ENCODE measurements around the gene SHROOM1. TPM values are rescaled to one million over a fixed set of nuclear protein-coding genes. Genes with fewer than 3 reads are reported as not detected.
"Not testable (repeated sequence)": the region's sequence is repeated elsewhere in the genome, so short reads cannot be mapped to it uniquely, and the experiment has no call there.

Gene SHROOM1
- total RNA-seq, 4 donors from 2014 or later = 0.61 to 6.0 (median 2.0) TPM

DNA sequence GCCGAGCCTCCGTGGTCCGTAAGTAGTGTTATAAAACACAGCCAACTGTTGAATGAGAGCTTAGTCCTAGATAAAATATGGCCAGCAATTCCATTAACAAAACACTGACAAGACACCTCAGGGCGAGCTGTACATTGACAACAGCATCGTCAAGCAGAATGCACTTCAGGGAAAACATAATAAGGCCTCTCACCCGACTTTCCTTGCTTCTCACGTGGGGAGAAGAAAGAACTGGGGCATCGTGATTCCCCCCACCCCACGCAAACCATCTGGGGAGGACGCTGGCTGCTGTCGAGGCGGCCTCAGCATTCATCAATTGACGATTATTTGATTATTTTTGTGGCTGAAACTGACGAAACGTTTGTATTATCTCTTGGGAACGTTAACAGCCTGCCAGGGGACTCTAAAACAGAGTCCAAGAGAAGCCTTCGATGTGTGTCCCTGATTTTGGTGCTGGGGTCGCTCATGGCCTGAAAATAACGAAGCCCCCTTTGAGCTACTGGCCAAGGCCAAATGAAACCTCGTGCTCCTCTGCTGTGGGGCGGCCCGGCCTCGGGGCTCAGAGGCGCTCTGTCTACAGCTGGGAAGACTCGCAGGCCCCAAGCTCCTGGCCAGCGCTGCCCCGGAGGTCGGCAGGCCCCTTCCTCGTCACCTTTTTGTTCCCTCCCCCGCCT, 35.4 kb upstream of the SHROOM1 start:
- DNase-seq (no peak), ATAC-seq (peak; percentile 28 to 30)
- Histone ChIP-seq H3K9me3 (no peaks in the 10 kb centered on the region), H3K4me3 (peak overlapping the region; percentile 63 to 92 (median 85)), H3K36me3 (peaks cover 0 to 25% of the 10 kb centered on the region in 2 donors), H3K4me1 (peaks cover 20 to 25% of the 10 kb centered on the region in 2 donors), H3K27ac (peak overlapping the region; percentile 83 to 93 (median 88)), H3K27me3 (no peaks in the 10 kb centered on the region)
- in situ Hi-C loops (cut with MboI; ENCODE audit: low sequenced_read_pairs in 4 of 4) (loop anchor here in 2 of 4 donors (25.0 kb wide), 1 partner anchor 479 kb away; no protein-coding TSS in a partner anchor), intact Hi-C loops (cut with DNase I; ENCODE audit: low total_unique reads) (loop anchor here (1.0 to 5.0 kb wide), 3 partner anchors 36 to 186 kb away; partner anchors contain the start of genes AFF4, HSPA4 and SHROOM1)
- TF ChIP-seq CTCF (IDR thresholded peaks at IDR 0.05 in 4 of 5, conservative IDR thresholded peaks at IDR 0.05 in 1 of 5) (no peak), POLR2A (IDR thresholded peaks at IDR 0.05) (no peak)

GRCh38 chr5:132860742-132861141, 30.3 kb upstream of the SHROOM1 start:
- Histone ChIP-seq H3K36me3 (no peaks in the 10 kb centered on the region), H3K4me1 (peaks cover 0 to 3% of the 10 kb centered on the region in 2 donors), H3K27ac (no peak overlapping the region), H3K27me3 (no peaks in the 10 kb centered on the region), H3K4me3 (no peak overlapping the region), H3K9me3 (no peaks in the 10 kb centered on the region)
- DNase-seq = no peak
- no peak for TF ChIP-seq CTCF (IDR thresholded peaks at IDR 0.05 in 4 of 5, conservative IDR thresholded peaks at IDR 0.05 in 1 of 5)
- no peak for TF ChIP-seq POLR2A (IDR thresholded peaks at IDR 0.05)
- intact Hi-C loops (cut with DNase I; ENCODE audit: low total_unique reads) = no loop called here
- in situ Hi-C loops (cut with MboI; ENCODE audit: low sequenced_read_pairs in 4 of 4) = loop anchor here in 2 of 4 donors (25.0 kb wide), 1 partner anchor 473 kb away; no protein-coding TSS in a partner anchor
- ATAC-seq = no peak

DNA sequence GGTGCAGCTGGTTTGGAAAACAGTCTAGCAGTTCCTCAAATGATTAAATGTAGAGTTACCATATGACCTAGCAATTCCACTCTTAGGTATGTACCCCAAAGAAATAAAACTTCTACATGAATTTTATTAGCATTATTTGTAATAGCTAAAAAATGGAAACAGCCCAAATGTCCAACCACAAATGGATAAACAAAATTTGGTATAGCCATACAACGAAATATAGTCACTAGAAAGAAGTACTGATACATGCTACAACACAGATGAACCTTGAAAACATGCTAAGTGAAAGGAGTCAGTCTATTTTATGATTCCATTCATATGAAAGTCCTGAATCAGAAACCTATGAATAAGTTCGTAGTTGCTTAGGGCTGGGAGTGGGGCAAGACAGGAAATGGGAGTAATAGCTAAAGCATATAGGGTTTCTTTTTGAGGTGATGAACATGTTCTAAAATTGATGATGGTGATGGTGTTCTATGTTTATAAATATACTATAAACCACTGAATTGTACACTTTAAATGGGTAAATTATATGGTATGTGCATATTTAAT, 29.5 kb upstream of the SHROOM1 start:
- Histone ChIP-seq H3K27ac (no peak overlapping the region), H3K27me3 (no peaks in the 10 kb centered on the region), H3K4me3 (no peak overlapping the region), H3K36me3 (no peaks in the 10 kb centered on the region), H3K9me3 (no peaks in the 10 kb centered on the region), H3K4me1 (no peaks in the 10 kb centered on the region)
- DNase-seq (no peak), ATAC-seq (no peak)
- intact Hi-C loops (cut with DNase I; ENCODE audit: low total_unique reads) = no loop called here
- in situ Hi-C loops (cut with MboI; ENCODE audit: low sequenced_read_pairs in 4 of 4) = loop anchor here in 2 of 4 donors (25.0 kb wide), 1 partner anchor 473 kb away; no protein-coding TSS in a partner anchor
- TF ChIP-seq POLR2A (IDR thresholded peaks at IDR 0.05) = no peak

DNA sequence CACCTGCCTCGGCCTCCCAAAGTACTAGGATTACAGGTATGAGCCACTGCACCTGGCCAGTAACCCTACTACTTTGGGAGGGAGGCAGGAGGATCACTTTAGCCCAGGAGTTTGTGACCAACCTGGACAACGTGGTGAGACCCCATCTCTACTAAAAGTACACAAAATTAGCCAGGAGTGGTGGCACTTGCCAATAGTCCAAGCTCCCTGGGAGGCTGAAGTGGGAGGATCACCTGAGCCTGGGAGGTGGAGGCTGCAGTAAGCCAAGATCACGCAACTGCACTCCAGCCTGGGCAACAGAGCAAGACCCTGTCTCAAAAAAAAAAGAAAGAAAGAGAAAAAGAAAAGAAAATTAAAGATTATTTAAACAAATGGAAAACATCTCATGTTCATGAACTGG, 25.6 kb upstream of the SHROOM1 start:
- ATAC-seq (no peak), DNase-seq (no peak)
- Histone ChIP-seq H3K4me1 (no peaks in the 10 kb centered on the region), H3K27me3 (no peaks in the 10 kb centered on the region), H3K27ac (no peak overlapping the region), H3K4me3 (no peak overlapping the region), H3K36me3 (no peaks in the 10 kb centered on the region), H3K9me3 (no peaks in the 10 kb centered on the region)
- in situ Hi-C loops (cut with MboI; ENCODE audit: low sequenced_read_pairs in 4 of 4) = loop anchor here in 2 of 4 donors (25.0 kb wide), 1 partner anchor 469 kb away; no protein-coding TSS in a partner anchor
- intact Hi-C loops (cut with DNase I; ENCODE audit: low total_unique reads) = no loop called here
- no peak for TF ChIP-seq CTCF (IDR thresholded peaks at IDR 0.05 in 4 of 5, conservative IDR thresholded peaks at IDR 0.05 in 1 of 5)
- no peak for TF ChIP-seq POLR2A (IDR thresholded peaks at IDR 0.05)

DNA sequence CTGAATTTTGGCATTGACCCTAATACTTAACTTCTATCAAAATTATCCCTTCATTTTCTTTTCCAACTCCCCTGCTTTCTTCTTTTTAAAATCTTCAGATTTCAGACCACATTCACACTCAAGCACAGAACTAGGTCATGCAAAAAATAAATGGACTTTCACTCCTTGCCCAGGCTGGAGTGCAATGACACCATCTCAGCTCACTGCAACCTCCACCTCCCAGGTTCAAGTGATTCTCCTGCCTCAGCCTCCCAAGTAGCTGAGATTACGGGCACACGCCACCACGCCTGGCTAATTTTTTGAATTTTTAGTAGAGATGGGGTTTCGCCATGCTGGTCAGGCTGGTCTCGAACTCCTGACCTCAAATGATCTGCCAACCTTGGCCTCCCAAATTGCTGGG, 24.5 kb upstream of the SHROOM1 start:
- H3K4me3 ChIP-seq; DNase-seq; H3K4me1 ChIP-seq; intact Hi-C loops (cut with DNase I; ENCODE audit: low total_unique reads); H3K36me3 ChIP-seq; ATAC-seq; H3K27ac ChIP-seq; H3K27me3 ChIP-seq; H3K9me3 ChIP-seq: not testable (repeated sequence)
- in situ Hi-C loops (cut with MboI; ENCODE audit: low sequenced_read_pairs in 4 of 4) = loop anchor here in 2 of 4 donors (25.0 kb wide), 1 partner anchor 468 kb away; no protein-coding TSS in a partner anchor

Measured in gastrocnemius medialis (tissue), 4 donors.